Measurements from ENCODE around the gene TKFC. TPM values are rescaled to one million over a fixed set of nuclear protein-coding genes. Genes with fewer than 3 reads are reported as not detected.

The TKFC gene
- total RNA-seq, 4 donors from 2014 or later, result 38.6 to 55.3 (median 47.8) TPM

DNA sequence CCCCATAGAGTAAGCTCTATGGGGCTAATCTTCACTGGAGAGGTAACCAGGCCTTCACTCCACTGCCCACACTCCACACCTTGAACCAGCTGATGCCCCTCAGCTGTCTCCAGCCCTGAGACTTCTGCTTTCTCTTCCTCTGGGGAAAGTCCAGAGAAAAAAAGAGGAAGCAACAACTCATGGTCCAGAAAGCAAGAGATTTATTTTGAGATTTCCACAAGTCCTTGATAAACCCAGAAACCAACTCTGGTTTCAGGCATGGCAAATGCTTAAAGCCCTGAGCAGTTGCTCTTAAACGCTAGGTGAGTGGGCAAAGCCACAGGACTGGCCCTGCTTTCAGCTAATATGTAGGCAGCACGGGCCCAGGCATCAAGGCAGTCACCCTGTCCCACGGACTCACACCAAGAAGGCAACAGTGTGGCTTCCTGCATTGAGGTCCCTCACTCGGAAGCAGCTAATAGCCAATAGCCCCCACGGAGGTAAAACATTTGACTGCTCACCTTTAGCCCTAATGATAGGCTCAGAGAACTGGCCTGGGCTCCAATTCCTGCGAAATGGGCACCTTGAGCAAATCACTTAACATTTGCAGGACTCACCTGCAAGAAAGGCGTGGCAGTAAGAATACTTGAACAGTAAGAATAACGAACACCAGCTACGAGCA, 24.3 kb downstream of the TKFC start:
- 84% methylated on average over 9 of the region's 9 CpGs for WGBS
- H3K36me3 ChIP-seq, result peaks cover 17% of the 10 kb centered on the region
- H3K4me1 ChIP-seq, result peaks cover 43% of the 10 kb centered on the region
- H3K4me3 ChIP-seq, result no peak overlapping the region
- no peak overlapping the region for H3K27ac ChIP-seq
- TF ChIP-seq POLR2AphosphoS5 (IDR thresholded peaks at IDR 0.05), result no peak
- TF ChIP-seq POLR2A (IDR thresholded peaks at IDR 0.05), result no peak
- TF ChIP-seq EP300 (IDR thresholded peaks at IDR 0.05), result no peak
- TF ChIP-seq, protein P1, sequence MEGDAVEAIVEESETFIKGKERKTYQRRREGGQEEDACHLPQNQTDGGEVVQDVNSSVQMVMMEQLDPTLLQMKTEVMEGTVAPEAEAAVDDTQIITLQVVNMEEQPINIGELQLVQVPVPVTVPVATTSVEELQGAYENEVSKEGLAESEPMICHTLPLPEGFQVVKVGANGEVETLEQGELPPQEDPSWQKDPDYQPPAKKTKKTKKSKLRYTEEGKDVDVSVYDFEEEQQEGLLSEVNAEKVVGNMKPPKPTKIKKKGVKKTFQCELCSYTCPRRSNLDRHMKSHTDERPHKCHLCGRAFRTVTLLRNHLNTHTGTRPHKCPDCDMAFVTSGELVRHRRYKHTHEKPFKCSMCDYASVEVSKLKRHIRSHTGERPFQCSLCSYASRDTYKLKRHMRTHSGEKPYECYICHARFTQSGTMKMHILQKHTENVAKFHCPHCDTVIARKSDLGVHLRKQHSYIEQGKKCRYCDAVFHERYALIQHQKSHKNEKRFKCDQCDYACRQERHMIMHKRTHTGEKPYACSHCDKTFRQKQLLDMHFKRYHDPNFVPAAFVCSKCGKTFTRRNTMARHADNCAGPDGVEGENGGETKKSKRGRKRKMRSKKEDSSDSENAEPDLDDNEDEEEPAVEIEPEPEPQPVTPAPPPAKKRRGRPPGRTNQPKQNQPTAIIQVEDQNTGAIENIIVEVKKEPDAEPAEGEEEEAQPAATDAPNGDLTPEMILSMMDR (IDR thresholded peaks at IDR 0.05), result no peak
- H3K27me3 ChIP-seq, result no peaks in the 10 kb centered on the region
- H3K9me3 ChIP-seq, result no peaks in the 10 kb centered on the region
- no peak for DNase-seq (ENCODE audit: low spot score in 2 of 2)

DNA sequence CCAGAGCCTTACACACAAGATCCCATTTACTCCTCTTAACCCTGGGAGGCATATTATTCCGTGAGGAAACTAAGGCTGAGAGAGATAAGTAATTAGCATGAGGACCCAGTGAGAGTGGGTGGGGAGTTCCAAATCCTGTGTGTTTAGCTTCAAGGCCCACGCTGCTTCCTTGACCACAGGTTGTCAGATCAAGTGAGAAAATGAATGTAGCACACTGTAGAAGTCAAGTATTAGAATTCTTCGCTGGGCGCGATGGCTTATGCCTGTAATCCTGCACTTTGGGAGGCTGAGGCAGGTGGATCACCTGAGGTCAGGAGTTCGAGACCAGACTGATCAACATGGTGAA, 24.8 kb downstream of the TKFC start:
- Histone ChIP-seq H3K27me3 (no peaks in the 10 kb centered on the region), H3K9me3 (no peaks in the 10 kb centered on the region), H3K36me3 (peaks cover 12% of the 10 kb centered on the region), H3K4me1 (peaks cover 48% of the 10 kb centered on the region), H3K4me3 (no peak overlapping the region), H3K27ac (no peak overlapping the region)
- DNase-seq (ENCODE audit: low spot score in 2 of 2), result no peak
- TF ChIP-seq POLR2AphosphoS5 (IDR thresholded peaks at IDR 0.05), result no peak
- no peak for TF ChIP-seq POLR2A (IDR thresholded peaks at IDR 0.05)
- TF ChIP-seq, protein P1 (IDR thresholded peaks at IDR 0.05), result no peak
- no peak for TF ChIP-seq EP300 (IDR thresholded peaks at IDR 0.05)
- WGBS, result 95% methylated on average over 6 of the region's 6 CpGs

GRCh38 chr11:61358566-61358965, 25.5 kb downstream of the TKFC start:
- WGBS, result 97% methylated on average over 11 of the region's 11 CpGs
- no peak overlapping the region for H3K27ac ChIP-seq
- no peak for DNase-seq (ENCODE audit: low spot score in 2 of 2)
- H3K4me3 ChIP-seq, result no peak overlapping the region
- peaks cover 52% of the 10 kb centered on the region for H3K4me1 ChIP-seq
- H3K9me3 ChIP-seq, result no peaks in the 10 kb centered on the region
- no peaks in the 10 kb centered on the region for H3K27me3 ChIP-seq
- peaks cover 5% of the 10 kb centered on the region for H3K36me3 ChIP-seq
- TF ChIP-seq POLR2AphosphoS5 (IDR thresholded peaks at IDR 0.05), result no peak

- TF ChIP-seq, protein P1 (IDR thresholded peaks at IDR 0.05), result no peak
- TF ChIP-seq POLR2AphosphoS5 (IDR thresholded peaks at IDR 0.05) (no peak), EP300 (IDR thresholded peaks at IDR 0.05) (no peak), POLR2A (IDR thresholded peaks at IDR 0.05) (no peak)
- DNase-seq (ENCODE audit: low spot score in 2 of 2), result no peak
- Histone ChIP-seq H3K36me3 (peaks cover 6% of the 10 kb centered on the region), H3K9me3 (no peaks in the 10 kb centered on the region), H3K4me1 (peaks cover 51% of the 10 kb centered on the region), H3K27ac (no peak overlapping the region), H3K4me3 (no peak overlapping the region), H3K27me3 (no peaks in the 10 kb centered on the region)
- 89% methylated on average over 6 of the region's 6 CpGs for WGBS
Observed at GRCh38 chr11:61359516-61359915, 26.5 kb downstream of the TKFC start.

DNA sequence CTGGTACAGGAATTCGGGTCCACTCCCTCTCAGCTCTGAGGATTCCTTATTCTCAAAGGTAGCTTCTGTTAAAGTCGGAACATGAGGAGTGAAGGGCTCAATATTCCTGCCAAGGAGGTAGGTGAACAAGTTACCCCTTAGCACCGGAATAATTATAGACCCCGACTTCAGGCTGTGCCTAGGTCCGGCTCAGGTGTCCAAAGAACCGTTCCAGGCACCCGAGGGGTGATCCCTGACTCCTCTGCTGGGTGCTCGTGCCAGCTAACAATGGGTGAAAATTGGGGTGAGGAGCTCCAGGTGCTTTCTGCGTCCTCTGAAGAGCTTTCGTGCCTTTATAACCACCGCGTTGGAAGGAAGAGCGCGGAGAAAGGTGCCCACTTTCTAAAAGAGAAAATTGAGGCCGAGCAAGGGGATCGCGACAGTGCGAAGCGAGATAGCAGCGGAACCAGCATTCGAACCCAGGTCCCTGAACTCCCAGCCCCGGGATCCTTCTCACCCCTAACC, 28.3 kb downstream of the TKFC start:
- TF ChIP-seq EP300 (IDR thresholded peaks at IDR 0.05) (no peak), POLR2A (IDR thresholded peaks at IDR 0.05) (no peak), POLR2AphosphoS5 (IDR thresholded peaks at IDR 0.05) (no peak)
- TF ChIP-seq, protein P1 (IDR thresholded peaks at IDR 0.05), result no peak
- Histone ChIP-seq H3K4me1 (peaks cover 51% of the 10 kb centered on the region), H3K36me3 (peaks cover 22% of the 10 kb centered on the region), H3K27me3 (no peaks in the 10 kb centered on the region), H3K4me3 (peak overlapping the region; percentile 68), H3K27ac (peak overlapping the region; percentile 98), H3K9me3 (no peaks in the 10 kb centered on the region)
- 4% methylated on average over 17 of the region's 22 CpGs for WGBS
- no peak for DNase-seq (ENCODE audit: low spot score in 2 of 2)
